ENCODE data around the gene POT1.

The POT1 gene

DNA sequence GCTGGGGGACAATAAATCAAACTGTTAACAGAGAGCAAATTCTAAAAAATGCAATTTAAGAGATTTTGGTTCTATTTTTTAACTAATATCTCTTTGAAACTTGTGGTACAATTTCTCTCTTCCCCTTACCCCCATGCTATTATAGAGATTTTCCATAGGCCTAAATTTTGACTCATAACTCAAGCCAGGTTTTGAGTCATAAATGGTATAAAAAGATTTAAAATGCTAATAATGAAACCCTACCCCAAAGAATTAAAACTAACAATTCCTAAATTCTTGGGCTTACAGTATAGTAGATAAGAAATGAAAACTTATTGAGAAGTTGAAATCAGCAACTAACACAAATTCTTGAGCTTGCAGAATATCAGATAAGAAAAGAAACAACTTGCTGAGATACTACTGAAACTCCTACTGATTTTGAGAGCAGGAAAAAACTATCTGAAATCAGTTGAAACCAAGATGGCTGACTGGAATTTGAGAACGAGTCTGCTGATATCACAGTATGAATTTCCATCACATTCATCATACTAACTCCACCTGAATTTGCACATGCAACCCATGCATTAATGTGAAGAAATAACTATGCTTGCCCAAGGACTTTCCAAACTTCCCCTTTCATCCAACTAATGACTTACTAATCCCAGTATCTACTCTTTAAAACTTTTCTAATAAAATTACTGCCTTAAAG is 36.3 kb downstream of the POT1 start:
- Histone ChIP-seq H3K9me3 (ENCODE audit: control insufficient read depth, insufficient read depth, low read length) (no peaks in the 10 kb centered on the region), H3K9ac (ENCODE audit: low read depth, low read length) (no peak overlapping the region), H3K4me1 (ENCODE audit: insufficient read depth, low read length) (no peaks in the 10 kb centered on the region), H3K36me3 (ENCODE audit: insufficient read depth, low read length) (no peaks in the 10 kb centered on the region; the same call in 1 of the 2 replicates)

DNA sequence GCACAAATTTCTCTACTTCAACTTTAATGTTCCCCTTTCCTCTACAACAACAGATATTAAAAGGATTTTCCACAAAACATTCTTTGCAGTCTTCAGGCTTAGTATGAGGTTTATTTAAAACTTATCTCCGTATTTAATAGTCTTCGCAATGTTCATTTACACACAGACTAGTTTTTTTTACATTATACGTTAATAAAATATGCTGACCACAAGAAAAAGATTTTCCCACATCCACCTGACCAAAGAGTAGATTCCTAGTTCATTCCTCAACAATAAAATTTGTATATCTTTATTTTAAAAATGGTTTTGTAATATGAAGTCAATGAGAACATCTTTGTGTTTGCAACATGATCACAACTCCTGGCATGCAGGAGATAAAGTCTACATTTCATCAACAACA is 42.4 kb downstream of the POT1 start:
- Histone ChIP-seq H3K4me1 (ENCODE audit: insufficient read depth, low read length) (no peaks in the 10 kb centered on the region), H3K9ac (ENCODE audit: low read depth, low read length) (no peak overlapping the region), H3K9me3 (ENCODE audit: control insufficient read depth, insufficient read depth, low read length) (no peaks in the 10 kb centered on the region), H3K36me3 (ENCODE audit: insufficient read depth, low read length) (no peaks in the 10 kb centered on the region)

DNA sequence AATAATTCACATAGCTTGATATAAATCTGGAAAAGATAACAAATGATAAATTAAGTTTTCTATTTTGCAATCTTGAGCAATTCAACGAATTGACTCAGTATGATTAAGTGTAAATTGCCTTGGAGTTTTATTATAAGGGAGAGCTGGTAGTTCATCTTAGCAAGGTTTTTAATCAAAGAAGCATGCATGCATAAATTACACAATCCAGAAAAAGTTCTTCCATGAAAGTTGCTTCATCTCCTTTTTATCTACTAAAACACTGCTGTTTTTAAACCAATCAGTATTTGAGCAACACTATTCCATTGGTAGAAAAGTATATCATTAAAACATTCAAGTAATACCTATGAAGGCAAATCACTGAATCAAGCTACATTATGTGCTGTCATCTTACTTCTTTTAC is 47.6 kb downstream of the POT1 start:
- Histone ChIP-seq H3K36me3 (ENCODE audit: insufficient read depth, low read length) (no peaks in the 10 kb centered on the region), H3K9ac (ENCODE audit: low read depth, low read length) (no peak overlapping the region), H3K4me1 (ENCODE audit: insufficient read depth, low read length) (no peaks in the 10 kb centered on the region), H3K9me3 (ENCODE audit: control insufficient read depth, insufficient read depth, low read length) (no peaks in the 10 kb centered on the region)

DNA sequence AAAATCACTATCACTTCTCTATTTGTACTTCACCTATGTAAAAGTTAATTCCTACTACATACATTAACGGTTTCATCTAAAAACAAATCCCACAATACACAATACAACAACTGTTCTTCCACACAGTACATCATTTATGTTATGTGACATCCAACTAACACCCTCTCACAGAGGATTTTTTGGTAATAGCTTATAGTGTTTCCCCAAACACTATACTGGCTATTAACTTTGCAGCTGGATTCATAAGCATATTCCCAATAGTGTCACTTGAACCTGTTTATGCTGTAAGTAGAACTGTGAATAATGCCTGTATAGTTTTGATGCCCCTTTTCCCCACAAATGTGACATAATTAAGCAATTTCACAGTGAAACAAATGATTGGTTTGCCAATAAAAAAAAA is 49.9 kb downstream of the POT1 start:
- Histone ChIP-seq H3K9me3 (ENCODE audit: control insufficient read depth, insufficient read depth, low read length) (no peaks in the 10 kb centered on the region), H3K9ac (ENCODE audit: low read depth, low read length) (no peak overlapping the region), H3K36me3 (ENCODE audit: insufficient read depth, low read length) (no peaks in the 10 kb centered on the region), H3K4me1 (ENCODE audit: insufficient read depth, low read length) (no peaks in the 10 kb centered on the region)

DNA sequence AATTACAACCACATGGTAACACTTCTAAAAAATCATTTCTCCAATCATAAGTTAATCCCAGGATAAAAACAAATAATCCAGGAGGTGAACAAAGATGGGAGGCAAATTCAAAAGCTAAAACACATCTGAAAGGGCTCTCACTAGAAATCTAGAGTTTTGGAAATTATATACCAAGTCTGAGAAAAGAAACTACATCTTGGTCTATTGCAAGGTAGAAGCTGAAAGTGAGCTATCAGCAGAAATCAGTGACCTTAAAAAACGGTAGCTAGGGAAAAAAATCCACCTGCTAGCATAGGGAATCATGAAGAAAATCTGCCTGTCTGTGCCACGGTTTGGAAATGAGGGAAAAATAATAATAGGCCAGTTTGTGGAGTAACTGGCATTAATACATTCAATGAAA is 50.5 kb downstream of the POT1 start:
- no peaks in the 10 kb centered on the region for H3K36me3 ChIP-seq (ENCODE audit: insufficient read depth, low read length)
- H3K9me3 ChIP-seq (ENCODE audit: control insufficient read depth, insufficient read depth, low read length) = no peaks in the 10 kb centered on the region
- H3K9ac ChIP-seq (ENCODE audit: low read depth, low read length) = no peak overlapping the region
- H3K4me1 ChIP-seq (ENCODE audit: insufficient read depth, low read length) = no peaks in the 10 kb centered on the region

DNA sequence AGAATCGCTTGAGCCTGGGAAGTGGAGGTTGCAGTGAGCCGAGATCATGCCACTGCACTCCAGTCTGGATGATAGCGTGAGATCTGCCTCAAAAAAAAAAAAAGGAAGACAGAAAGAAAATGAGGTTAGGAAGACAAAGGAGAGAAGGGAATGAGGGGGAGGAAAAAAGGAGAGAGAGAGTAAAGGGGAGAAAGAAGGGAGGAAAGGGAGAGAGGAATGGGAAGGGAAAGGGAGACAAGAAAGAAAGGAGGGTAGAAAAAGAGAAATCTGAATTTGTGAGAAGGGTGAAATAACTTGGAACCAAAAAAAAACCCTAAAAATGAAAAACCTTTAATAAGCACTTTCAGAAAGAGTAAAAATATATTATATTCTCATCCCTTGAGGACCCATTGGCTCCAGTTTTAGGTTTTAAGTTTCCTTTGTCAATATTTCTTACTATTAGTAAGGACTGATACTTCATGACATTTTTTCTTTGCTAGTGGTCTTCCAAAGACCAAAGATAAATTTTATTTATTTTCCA is 54.9 kb downstream of the POT1 start:
- no peaks in the 10 kb centered on the region for H3K4me1 ChIP-seq (ENCODE audit: insufficient read depth, low read length)
- H3K9me3 ChIP-seq (ENCODE audit: control insufficient read depth, insufficient read depth, low read length) = no peaks in the 10 kb centered on the region
- H3K9ac ChIP-seq (ENCODE audit: low read depth, low read length) = no peak overlapping the region
- H3K36me3 ChIP-seq (ENCODE audit: insufficient read depth, low read length) = no peaks in the 10 kb centered on the region

DNA sequence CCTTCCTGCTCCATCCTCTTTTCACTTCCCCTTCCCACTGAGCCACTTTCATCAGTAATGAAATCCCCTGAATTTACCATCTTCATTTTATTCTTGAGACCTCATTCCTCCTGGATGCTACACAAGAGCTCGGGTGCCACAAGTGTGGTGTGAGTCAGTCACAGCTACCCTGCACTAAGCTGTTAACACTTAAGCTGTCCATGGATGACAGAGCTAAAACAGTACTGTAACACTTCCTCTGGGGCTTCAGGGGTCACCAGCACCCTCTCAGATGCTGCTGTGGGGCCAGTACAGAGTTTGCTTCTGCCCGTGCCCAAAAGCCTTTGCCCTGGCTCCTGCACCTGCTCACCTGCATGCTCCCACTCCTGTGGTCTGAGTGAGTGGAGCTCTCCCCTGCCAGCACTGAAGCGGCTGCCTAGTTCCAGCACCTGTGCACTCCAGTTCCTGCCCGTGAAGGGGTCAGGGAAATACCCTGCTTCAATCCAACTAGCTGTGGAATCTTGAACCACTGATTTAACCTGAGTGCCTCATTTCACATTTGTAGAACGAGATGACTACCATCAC is 71.9 kb downstream of the POT1 start:
- Histone ChIP-seq H3K4me1 (ENCODE audit: insufficient read depth, low read length) (no peaks in the 10 kb centered on the region), H3K9me3 (ENCODE audit: control insufficient read depth, insufficient read depth, low read length) (no peaks in the 10 kb centered on the region), H3K36me3 (ENCODE audit: insufficient read depth, low read length) (no peaks in the 10 kb centered on the region; the same call in 1 of the 2 replicates), H3K9ac (ENCODE audit: low read depth, low read length) (no peak overlapping the region)

DNA sequence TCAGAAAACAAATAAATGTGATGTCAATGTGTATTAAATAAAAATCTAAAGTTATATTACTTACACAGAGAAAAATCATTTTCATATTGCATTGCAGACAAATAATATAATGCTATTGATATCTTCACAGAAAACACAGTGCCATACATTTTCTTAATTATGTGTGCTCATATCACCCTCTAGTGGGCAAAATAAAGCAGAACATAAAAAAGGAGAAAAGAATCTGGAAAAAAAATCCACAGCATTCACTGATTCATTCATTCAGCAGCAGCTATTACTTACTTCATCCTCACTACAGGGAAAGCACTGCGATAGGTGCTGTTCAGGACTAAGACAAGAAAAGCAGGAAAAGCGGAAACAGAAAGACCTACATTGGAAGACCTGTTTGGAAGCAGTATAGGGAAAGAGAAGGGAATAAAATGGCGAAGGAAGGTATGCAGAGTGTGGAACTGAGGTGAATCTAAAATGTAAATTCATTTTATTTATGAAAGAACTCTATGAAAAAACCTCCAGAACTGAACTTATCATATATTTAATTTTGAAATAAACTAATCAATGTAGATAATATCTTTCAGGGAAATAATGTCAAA is 73.2 kb downstream of the POT1 start:
- Histone ChIP-seq H3K36me3 (ENCODE audit: insufficient read depth, low read length) (no peaks in the 10 kb centered on the region), H3K4me1 (ENCODE audit: insufficient read depth, low read length) (no peaks in the 10 kb centered on the region), H3K9me3 (ENCODE audit: control insufficient read depth, insufficient read depth, low read length) (no peaks in the 10 kb centered on the region), H3K9ac (ENCODE audit: low read depth, low read length) (no peak overlapping the region)

DNA sequence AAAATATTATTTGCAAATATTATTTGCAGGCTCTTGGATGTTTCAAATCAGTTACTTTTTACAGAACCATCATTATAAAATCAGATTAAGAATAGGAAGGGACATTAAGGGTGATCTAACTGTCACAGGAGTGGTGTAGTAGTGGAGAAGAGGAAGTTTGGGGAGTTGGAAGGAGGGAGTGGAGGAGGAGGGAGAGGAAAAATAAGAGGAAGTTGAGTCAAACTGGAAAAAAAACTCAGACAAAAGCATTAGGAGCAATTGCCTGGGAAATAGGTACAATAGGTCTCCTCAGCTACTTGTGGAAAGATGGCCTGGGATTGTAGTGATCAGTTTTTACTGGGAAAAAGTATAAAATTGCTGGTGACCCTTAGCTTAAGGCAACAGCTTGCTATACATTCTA is 86.3 kb downstream of the POT1 start:
- H3K9ac ChIP-seq (ENCODE audit: low read depth, low read length) = no peak overlapping the region
- H3K4me1 ChIP-seq (ENCODE audit: insufficient read depth, low read length) = no peaks in the 10 kb centered on the region
- no peaks in the 10 kb centered on the region for H3K36me3 ChIP-seq (ENCODE audit: insufficient read depth, low read length)

DNA sequence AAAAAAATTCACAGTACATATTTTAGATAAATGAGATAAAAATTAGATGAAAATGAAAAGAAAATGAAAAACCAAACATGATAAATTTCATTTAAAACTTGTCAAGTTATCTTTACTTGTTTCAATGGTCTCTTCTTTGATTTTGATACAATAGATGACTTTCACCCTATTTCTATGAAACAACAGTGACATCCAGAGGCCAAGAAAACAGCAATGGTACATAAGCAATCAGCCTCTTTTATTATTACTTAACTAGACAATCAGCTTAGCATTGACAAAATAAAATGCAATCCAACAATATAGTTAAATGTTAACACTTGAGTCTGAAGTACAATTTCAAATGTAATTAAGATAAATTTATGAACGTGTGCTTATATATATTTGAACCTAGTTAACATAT is 89.2 kb downstream of the POT1 start:
- H3K9ac ChIP-seq (ENCODE audit: low read depth, low read length) = no peak overlapping the region
- no peaks in the 10 kb centered on the region for H3K9me3 ChIP-seq (ENCODE audit: control insufficient read depth, insufficient read depth, low read length)

More for the DNA sequence above, 86.3 kb downstream of the POT1 start:
- H3K9me3 ChIP-seq (ENCODE audit: control insufficient read depth, insufficient read depth, low read length) = no peaks in the 10 kb centered on the region

DNA sequence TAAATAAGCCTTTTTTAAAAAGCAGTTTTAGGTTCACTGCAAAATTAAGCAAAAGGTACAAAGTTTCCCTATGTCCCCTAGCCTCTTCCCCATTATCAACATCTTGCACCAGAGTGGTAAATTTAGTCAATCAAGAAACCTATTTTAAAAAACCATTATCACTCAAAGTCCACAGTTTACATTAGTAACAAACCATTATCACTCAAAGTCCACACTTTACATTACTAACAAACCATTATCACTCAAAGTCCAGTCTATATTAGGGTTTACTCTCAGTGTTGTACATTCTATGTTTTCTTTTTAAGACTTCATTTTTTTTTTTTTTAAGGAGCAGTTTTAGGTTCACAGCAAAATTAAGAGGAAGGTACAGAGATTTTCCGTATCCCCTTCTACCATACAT is 89.9 kb downstream of the POT1 start:
- no peaks in the 10 kb centered on the region for H3K9me3 ChIP-seq (ENCODE audit: control insufficient read depth, insufficient read depth, low read length)
- no peaks in the 10 kb centered on the region for H3K36me3 ChIP-seq (ENCODE audit: insufficient read depth, low read length)
- no peak overlapping the region for H3K9ac ChIP-seq (ENCODE audit: low read depth, low read length)
- H3K4me1 ChIP-seq (ENCODE audit: insufficient read depth, low read length) = no peaks in the 10 kb centered on the region

More for the DNA sequence above, 89.2 kb downstream of the POT1 start:
- Histone ChIP-seq H3K36me3 (ENCODE audit: insufficient read depth, low read length) (no peaks in the 10 kb centered on the region), H3K4me1 (ENCODE audit: insufficient read depth, low read length) (no peaks in the 10 kb centered on the region)

DNA sequence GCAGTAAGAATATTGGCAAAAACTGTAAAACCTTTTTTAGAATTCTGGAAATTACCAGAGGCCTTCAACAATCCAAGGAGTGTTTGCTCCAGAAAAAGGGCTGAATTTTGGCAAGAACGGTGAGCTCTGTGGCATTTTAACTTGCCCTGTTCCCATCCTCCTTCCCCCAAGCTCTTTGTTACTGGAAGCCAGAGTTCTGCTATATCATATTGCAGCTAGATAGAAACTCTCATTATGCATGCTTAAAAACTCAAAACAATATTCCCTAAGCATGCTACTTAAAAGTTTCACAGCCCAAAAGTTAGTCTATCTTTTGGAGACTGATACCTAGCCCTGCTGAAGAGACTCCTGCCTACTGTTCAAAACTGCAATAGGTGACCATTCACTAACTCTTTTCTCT is 93.5 kb downstream of the POT1 start:
- no peaks in the 10 kb centered on the region for H3K4me1 ChIP-seq (ENCODE audit: insufficient read depth, low read length)
- H3K9me3 ChIP-seq (ENCODE audit: control insufficient read depth, insufficient read depth, low read length) = no peaks in the 10 kb centered on the region
- no peaks in the 10 kb centered on the region for H3K36me3 ChIP-seq (ENCODE audit: insufficient read depth, low read length)
- H3K9ac ChIP-seq (ENCODE audit: low read depth, low read length) = no peak overlapping the region

DNA sequence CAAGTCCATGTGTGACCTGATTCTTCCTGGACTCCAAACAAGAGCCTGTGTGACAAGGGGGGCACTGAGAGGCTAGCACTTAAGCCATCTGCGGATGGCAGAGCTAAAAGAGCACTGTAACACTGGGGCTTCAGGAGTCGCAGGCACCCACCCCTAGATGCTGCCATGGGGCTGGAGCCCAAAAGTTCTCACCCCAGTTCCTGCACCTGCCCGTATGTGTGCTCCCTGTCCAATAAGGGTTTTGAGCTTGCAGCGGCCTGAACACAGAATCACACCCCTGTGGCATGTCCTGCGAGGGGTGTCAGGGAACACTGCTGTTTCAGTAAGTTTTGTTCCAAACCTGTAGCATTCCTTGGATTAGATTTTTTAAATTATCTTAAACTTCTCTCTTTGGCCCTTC is 110.8 kb downstream of the POT1 start:
- Histone ChIP-seq H3K4me1 (ENCODE audit: insufficient read depth, low read length) (0 out of 2 replicates have a peak, but pooled peaks cover 4% of the 10 kb centered on the region), H3K9me3 (ENCODE audit: control insufficient read depth, insufficient read depth, low read length) (no peaks in the 10 kb centered on the region), H3K9ac (ENCODE audit: low read depth, low read length) (no peak overlapping the region), H3K36me3 (ENCODE audit: insufficient read depth, low read length) (peaks cover 4% of the 10 kb centered on the region; the same call in 1 of the 2 replicates)

DNA sequence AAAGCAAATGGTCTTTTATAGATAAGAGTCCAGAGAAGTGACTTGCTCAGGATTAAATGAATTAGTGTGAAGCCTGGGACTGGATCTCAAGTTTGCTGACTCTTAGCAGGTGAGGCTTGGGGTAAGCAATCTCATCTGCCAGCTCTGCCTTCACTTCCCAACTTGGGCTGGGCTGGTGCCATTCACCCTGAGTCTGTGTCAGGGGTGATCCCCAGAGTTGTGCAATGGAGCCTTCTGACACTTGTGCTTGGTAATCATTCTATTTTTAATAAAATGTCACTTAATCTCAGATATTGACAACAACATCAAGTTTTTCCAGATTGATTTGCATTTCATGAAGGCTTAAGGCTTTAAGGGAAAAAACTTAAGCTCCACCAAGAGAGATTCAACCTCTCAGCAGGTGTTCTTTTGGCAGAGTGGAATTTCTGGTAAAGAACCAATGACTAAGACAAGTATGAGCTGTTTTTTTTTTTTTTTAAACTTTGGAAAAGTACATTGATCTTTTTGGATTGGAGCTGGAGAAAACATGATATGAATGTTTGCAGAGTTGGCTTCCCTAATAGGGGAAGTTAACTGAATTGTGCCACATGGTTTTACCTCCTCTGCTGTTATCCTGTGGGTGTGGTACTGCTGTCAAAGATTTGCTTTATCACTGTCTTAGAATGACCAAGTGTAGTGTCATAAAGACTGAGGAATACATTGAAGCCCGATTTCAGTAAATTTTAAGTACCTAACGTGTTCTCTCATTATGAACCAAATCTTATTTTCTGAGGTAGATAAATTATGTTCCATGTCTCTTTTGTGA is 115.4 kb downstream of the POT1 start:
- no peaks in the 10 kb centered on the region for H3K36me3 ChIP-seq (ENCODE audit: insufficient read depth, low read length)
- peaks cover 27% of the 10 kb centered on the region; the same call in 1 of the 2 replicates for H3K4me1 ChIP-seq (ENCODE audit: insufficient read depth, low read length)
- H3K9me3 ChIP-seq (ENCODE audit: control insufficient read depth, insufficient read depth, low read length) = no peaks in the 10 kb centered on the region
- no peak overlapping the region for H3K9ac ChIP-seq (ENCODE audit: low read depth, low read length)

Data from ES-I3 (cell line).